ENCODE measurements around the gene FAM120A.
A peak's percentile ranks its signal among the peaks of the same experiment; 100 is the strongest.

The FAM120A gene

GRCh38 chr9:93591301-93592007, 140.0 kb downstream of the FAM120A start:
- H3K4me3 ChIP-seq (replicated peaks; ENCODE audit: low read depth, low read length): no peak overlapping the region
- no peak for TF ChIP-seq CTCF (IDR thresholded peaks at IDR 0.05; ENCODE audit: low read depth, low read length, missing control alignments)
- no peak for DNase-seq (ENCODE audit: extremely low read depth, low read depth)

- no peak for DNase-seq (ENCODE audit: extremely low read depth, low read depth)
- H3K4me3 ChIP-seq (replicated peaks; ENCODE audit: low read depth, low read length): no peak overlapping the region
- TF ChIP-seq CTCF (IDR thresholded peaks at IDR 0.05; ENCODE audit: low read depth, low read length, missing control alignments): no peak
Measured at GRCh38 chr9:93592008-93592642, 140.6 kb downstream of the FAM120A start.

DNA sequence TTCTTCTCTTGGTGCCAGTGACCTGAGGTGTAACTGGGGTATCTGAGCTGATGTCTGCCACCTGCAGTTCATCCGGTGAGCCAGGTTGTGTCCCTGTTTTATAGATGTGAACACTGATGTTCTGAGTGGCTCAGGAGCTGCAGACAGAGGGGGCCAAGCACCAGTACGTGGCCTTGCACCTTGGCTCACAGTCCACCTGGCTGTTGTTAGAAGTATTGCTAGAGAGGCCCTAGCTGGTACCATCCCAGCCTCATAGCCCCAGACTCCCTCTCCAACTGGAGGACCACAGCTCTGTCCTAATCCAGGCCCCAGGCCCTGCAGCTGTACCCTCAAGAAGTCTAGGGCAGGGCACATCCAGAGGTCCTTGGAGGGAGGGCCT, 141.1 kb downstream of the FAM120A start:
- DNase-seq (ENCODE audit: extremely low read depth, low read depth): no peak
- peak; percentile 19 for TF ChIP-seq CTCF (IDR thresholded peaks at IDR 0.05; ENCODE audit: low read depth, low read length, missing control alignments)
- no peak overlapping the region for H3K4me3 ChIP-seq (replicated peaks; ENCODE audit: low read depth, low read length)

- TF ChIP-seq CTCF (IDR thresholded peaks at IDR 0.05; ENCODE audit: low read depth, low read length, missing control alignments): no peak
- no peak overlapping the region for H3K4me3 ChIP-seq (replicated peaks; ENCODE audit: low read depth, low read length)
- no peak for DNase-seq (ENCODE audit: extremely low read depth, low read depth)
Measured at GRCh38 chr9:93593144-93593658, 141.7 kb downstream of the FAM120A start.

- no peak for DNase-seq (ENCODE audit: extremely low read depth, low read depth)
- no peak for TF ChIP-seq CTCF (IDR thresholded peaks at IDR 0.05; ENCODE audit: low read depth, low read length, missing control alignments)
- no peak overlapping the region for H3K4me3 ChIP-seq (replicated peaks; ENCODE audit: low read depth, low read length)
Measured at GRCh38 chr9:93594041-93594756, 142.7 kb downstream of the FAM120A start.

DNA sequence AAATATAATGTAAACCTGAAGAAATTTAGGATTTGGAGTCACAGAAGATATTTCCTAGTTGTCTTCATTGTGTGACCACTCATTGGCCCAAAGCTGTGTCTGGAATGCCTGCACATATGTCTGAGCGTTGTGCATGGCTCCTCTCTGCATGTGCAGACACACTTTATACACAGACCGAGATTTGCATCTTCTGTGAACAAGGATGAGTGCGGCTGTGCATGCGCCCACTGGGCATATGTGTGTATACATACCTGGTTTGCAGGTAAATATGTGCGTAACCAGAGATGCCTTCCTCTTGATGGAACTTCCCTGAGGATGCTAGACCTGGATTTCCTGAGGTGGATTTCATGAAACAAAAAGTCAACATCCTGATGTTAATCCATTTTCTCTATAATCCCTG, 144.0 kb downstream of the FAM120A start:
- TF ChIP-seq CTCF (IDR thresholded peaks at IDR 0.05; ENCODE audit: low read depth, low read length, missing control alignments): no peak
- DNase-seq (ENCODE audit: extremely low read depth, low read depth): no peak
- no peak overlapping the region for H3K4me3 ChIP-seq (replicated peaks; ENCODE audit: low read depth, low read length)

Data from HFF-Myc (cell line).